HuH-7 (cell line): ENCODE data around the gene NAXD.
"Not testable (repeated sequence)": the region's sequence is repeated elsewhere in the genome, so short reads cannot be mapped to it uniquely, and the experiment has no call there.

Source experiments
- DNase-seq: peaks from one replicate; pipeline ENCODE4 v3.0.0; 2011; ENCODE audit warnings: low spot score

Gene NAXD

DNA sequence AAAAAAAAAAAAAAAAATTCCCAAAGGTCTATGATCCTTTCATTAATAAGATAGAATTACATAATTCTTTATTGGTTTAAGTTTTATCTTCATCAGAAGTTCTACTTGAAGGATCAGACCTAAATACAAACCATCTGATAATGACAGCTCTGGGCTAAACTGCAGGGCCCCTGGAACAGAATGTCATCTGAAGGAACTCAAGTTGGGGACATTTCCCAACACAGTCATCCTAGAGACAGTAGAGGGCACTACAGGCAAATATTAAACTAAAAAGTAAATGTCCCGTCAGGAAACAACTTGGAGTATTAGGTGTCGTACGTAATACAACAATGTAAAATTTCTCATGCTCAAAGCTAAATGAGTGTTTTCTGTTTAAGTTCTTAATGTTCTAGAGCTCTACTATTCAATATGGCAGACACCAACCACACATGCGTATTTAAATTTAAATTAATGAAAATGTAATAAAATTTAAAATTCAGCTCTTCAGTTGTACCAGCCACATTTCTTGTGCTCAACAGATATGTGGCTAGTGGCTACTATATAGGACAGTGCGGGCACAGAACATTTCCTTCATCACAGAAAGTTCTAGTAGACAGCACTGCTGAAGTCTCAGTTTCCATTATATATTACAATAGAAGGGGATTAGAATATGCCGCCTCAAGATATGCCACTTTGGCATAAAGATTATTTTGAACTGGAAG, 21.8 kb upstream of the NAXD start:
- peak; percentile 74 for DNase-seq

GRCh38 chr13:110597041-110597689, 18.2 kb upstream of the NAXD start:
- no peak for DNase-seq

GRCh38 chr13:110600261-110600819, 15.0 kb upstream of the NAXD start:
- no peak for DNase-seq

- DNase-seq: no peak
Measured at GRCh38 chr13:110600980-110601379, 14.4 kb upstream of the NAXD start.

- DNase-seq: no peak
Measured at GRCh38 chr13:110605132-110605531, 10.2 kb upstream of the NAXD start.

- not testable (repeated sequence) for DNase-seq
Measured at GRCh38 chr13:110606281-110606680, 9.1 kb upstream of the NAXD start.

DNA sequence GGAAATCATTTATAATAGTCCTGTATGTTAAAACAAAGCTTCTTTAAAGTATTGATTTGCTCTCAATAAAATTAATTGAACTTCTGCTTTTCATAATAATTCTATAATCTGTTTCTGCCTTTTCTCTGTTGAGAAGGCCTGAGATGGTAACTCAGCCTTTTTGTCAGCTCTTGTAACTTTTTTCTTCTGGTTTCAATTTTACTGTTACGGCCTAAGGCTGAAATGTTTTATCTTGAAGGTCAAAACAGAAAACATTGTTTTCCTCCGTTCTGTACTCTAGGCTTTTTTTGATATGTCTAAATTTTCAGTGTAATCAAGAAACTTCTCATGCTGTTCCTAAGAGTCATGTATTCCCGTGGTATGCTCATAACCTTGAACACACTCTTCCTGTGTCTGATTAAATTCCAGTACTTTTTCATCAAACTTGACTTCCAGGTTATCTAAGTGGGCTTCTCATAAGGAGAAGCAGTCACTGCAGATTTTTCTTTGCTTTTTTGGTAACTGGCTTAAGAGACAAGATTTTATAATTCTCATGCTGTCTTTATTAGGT, 7.6 kb upstream of the NAXD start:
- no peak for DNase-seq

GRCh38 chr13:110610955-110611595, 4.3 kb upstream of the NAXD start:
- no peak for DNase-seq

GRCh38 chr13:110615005-110615321, 382 bp upstream of the NAXD start:
- DNase-seq: no peak

DNA sequence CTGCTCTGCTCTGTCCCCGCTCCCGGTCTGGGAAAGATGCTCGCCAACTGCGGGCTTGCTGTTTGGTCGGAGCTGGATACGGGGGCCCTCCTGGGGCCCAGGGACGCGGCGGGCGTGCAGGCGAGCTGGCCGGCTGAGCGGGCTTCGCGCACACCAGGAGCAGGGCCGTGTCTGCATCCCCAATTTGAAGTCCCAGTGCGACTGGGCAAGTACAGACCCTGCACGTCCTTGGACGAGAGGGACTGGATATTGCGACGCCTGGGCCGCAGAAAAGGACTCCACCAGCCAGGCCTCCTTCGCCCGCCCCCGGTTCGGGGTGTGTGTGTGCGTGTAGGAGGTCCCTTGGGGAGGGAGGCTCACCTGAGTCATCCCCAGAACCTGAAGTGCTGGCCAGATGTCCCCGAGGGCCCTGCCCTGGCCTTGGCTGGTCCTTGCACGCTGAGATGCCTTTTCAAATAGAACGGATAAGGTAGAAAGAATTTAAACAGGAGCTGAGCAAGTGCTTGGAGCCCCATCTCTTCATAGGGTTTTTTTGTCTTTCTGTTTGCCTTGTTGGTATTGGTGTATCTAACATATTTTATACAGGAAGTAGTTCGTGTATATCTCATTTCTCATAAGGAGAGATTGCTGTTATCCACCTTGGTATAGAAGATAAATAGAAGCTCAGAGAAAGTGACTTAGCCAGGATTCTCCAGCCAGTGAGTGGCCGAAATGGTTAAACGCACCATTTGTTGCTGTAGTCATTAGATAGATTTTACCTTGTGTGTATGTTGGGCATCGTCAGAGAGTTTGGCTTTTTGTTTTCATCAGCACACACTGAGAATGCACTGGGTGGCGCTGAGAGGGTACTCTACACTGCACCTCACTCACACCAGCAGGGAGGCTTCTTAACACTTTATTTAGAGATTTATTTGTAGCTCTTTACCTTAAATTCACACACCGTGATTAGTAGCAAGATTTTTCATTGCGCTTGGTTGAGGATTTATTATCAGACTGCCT, 1.1 kb downstream of the NAXD start:
- no peak for DNase-seq

DNA sequence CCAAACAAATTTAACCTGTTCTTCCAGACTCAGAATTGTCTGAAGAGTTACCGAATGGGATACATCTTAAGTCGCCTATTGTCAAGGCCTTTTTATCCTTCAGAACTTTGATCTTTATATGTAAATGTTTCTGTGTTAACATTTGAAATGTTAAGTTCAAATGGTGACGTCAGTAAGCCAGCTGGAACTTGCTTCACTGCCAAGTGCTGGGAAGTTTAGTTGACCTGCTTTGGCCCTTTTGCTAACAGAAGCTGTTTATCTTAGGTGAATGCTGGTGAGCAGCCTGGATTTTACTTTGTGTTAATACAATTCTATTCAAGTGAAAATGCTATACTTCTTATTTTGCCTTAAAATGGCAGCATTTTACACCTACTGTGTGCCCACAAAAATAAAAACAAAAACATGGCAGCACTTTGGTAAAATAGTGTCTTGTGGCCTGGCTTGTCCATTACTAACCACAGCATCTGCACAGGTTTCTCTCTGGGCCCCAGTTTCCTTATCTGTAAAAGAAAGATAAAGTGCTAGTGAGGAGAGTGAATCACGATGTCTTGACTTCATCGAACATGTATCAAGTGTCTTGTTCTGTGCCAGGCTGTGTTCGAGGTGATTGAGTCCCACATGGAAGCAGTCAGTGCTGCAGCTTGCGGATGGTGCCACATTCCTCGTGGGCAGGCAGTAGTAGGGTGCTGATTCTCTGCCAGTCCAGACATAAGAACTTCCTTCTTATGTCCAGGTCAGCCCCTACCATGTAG, 2.2 kb downstream of the NAXD start:
- DNase-seq: no peak

DNA sequence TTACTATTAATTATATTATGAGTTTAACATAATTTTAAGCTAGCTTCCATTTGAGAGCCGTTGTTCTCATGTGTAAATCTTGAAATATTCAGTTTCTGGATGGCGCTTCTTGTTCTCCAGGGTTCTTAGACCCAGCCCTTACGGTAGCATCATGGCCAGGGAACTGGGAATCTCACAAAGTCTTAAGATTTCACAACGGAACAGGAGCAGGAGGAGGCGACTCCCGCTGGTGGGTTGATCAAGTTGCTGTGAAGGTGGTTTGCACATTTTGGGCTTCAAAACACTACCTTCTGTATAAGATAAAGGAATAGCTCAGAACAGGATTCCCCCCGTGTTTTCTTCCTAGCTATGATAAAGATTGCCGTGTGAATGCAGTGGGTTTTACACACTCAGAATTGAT, 2.8 kb downstream of the NAXD start:
- no peak for DNase-seq

DNA sequence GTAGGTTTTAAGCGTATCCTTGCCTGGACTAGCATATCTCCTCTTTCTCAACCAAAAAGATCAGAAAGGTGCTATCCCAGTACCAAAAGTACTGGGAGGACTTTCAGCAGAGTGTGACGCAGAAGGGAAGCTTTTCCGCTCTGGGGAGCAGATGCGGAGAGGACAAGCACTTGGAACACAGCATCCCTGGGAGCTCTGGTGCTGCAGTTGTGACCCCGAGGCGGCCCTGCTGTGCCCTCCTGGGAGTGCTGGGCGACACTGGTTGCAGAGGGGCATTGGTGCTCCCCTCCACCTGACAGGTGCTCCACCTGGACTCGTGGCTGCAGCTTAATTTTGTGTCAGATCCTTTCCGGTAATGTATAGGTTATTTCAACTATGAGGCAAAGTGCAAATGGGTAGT, 3.4 kb downstream of the NAXD start:
- DNase-seq: no peak

GRCh38 chr13:110620596-110620995, 5.3 kb downstream of the NAXD start:
- DNase-seq: no peak

- DNase-seq: no peak
Measured at GRCh38 chr13:110624766-110625756, 9.7 kb downstream of the NAXD start.

GRCh38 chr13:110625771-110626321, 10.5 kb downstream of the NAXD start:
- no peak for DNase-seq

DNA sequence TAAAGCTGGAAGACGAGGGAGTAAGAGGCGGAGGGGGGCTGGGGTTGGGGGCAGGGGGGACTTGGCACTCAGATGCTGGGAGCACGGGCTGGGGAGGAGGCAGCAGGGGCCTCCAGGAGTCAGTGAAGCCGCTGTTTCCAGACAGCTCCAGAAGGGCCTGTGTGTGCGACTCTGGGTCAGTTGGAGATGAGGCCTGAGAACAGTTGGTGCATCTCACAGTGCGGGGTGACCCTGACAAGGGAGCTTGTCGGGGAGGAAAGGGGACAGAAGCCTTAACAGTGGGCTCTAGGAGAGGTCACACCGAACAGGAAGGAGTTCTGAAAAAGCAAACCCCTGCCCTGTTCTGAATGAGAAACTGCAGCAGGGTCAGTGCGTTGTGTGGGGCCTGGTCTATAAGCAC, 11.2 kb downstream of the NAXD start:
- DNase-seq: no peak

GRCh38 chr13:110627351-110627750, 12.0 kb downstream of the NAXD start:
- DNase-seq: no peak

DNA sequence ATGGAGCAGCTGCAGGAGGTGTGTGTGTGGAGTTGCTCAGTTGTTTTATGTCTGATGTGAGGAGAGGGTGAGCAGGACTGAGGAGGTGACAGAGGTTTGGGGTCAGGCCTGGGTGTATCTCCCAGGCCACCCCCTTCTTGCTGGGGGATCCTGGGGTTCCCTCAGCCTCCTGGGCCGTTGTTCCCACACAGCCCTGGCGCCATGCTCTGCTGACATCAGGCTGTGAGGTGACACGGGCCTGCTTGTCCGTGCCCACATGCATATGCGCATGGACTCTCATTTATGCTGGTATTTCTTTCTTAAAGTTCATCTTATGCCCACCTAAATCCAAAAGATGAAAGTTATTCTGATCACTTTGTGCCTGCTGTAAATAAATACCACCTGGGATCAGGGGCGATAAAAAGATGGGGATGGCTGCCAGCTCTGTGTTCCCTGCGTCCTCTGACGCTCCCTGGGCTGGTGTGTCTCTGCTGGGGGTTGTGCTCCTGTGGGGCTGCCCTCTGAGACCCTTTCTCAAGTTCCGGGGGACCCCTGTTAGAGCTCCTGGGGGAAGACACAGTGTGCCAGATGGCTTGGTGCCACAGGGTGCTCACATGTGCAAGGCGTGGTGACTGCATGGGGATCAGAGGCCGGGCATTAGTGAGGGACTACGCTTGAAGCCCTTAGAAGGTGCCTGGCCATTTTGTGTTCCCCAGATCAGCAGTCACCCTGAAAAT, 12.6 kb downstream of the NAXD start:
- DNase-seq: no peak
